A673 (cell line): ENCODE data around the gene RAX2.

Experiments
- CTCF ChIP-seq: fragments of 300-800, 200-600 bp; sonication (generic); conservative IDR thresholded peaks from 2 replicates; pipeline ENCODE4 v1.5.1; 2017; ENCODE audit warnings: low read depth, mild to moderate bottlenecking, antibody characterized with exemption, low read length, moderate library complexity, mixed read lengths
- EZH2 ChIP-seq: fragments of 200-600 bp; sonication (generic); IDR thresholded peaks from 2 replicates; pipeline ENCODE4 v1.6.1; 2017; ENCODE audit warnings: borderline replicate concordance, low read depth, mild to moderate bottlenecking, mixed read lengths, antibody characterized with exemption, low read length; ENCODE audit not compliant: poor library complexity, severe bottlenecking

- TF ChIP-seq CTCF: no peak
- no peak for TF ChIP-seq EZH2
These were observed 18.2 kb upstream of the RAX2 start for GRCh38 chr19:3790209-3790734.
